GM12878 (cell line): ENCODE measurements around the gene C1QTNF1. TPM values are rescaled to one million over a fixed set of nuclear protein-coding genes. Genes with fewer than 3 reads are reported as not detected.

Experiments used
- ATAC-seq: fragments of 200-7000 bp; cut with Tn5 transposase; 3 replicates; pipeline ENCODE4 v1.9.1; 2020; ENCODE audit warnings: mild to moderate bottlenecking, moderate library complexity
- BruUV-seq: library from RNA; stranded (reverse); fragments of 400-500 nt; replicated peaks from 2 replicates; lab custom pipeline; 2021; lab: Mats Ljungman, UMichigan
- CTCF ChIA-PET: fragments of 300-600 bp; sonication (Branson Sonifier 250); formaldehyde crosslinking; extraction: SDS; loops from one replicate; lab custom pipeline; 2021; ENCODE audit warnings: inconsistent platforms; lab: Yijun Ruan, JAX
- POLR2A ChIA-PET: fragments of 350-600 bp; formaldehyde crosslinking; extraction: SDS; loops from one replicate; lab custom pipeline; 2021; ENCODE audit warnings: inconsistent platforms; lab: Charles Lee
- RAD21 ChIA-PET: fragments of 300-600 bp; sonication (Branson Sonifier 250); formaldehyde crosslinking; loops from one replicate; lab custom pipeline; 2023; ENCODE audit warnings: antibody characterized with exemption; ENCODE audit not compliant: unreplicated experiment; lab: Charles Lee
- SMC1A ChIA-PET: fragments of 300-600 bp; sonication (Branson Sonifier 250); formaldehyde crosslinking; loops from one replicate; lab custom pipeline; 2023; ENCODE audit not compliant: unreplicated experiment, uncharacterized antibody; lab: Charles Lee
- DNase-seq: peaks from one replicate; pipeline ENCODE4 v3.0.0-alpha.2; 2011; ENCODE audit warnings: low read depth, low spot score
- FAIRE-seq: peaks from 3 replicates; lab custom pipeline; 2011; peaks lifted over from hg19 to GRCh38; lab: Jason Lieb, UNC
- H2AFZ ChIP-seq: 2 replicates; pipeline ENCODE4 v1.6.0; 2011; ENCODE audit warnings: low read depth, low read length, control low read depth; ENCODE audit not compliant: control insufficient read depth
- H3K27ac ChIP-seq: 2 replicates; pipeline ENCODE4 v1.5.1; 2011; ENCODE audit warnings: control low read depth; ENCODE audit not compliant: control insufficient read depth, insufficient read depth
- H3K27me3 ChIP-seq, 2 experiments: replicated peaks in 1 of 2; 2 replicates each; pipeline versions ENCODE4 v1.6.0 to v1.6.1; 2011; ENCODE audit warnings: low read length in 1 of 2; ENCODE audit not compliant: control insufficient read depth in 2 of 2, insufficient read depth in 2 of 2
- H3K36me3 ChIP-seq, 2 experiments: 2 replicates each; pipeline ENCODE4 v1.5.1; 2011; ENCODE audit warnings: low read length in 1 of 2; ENCODE audit not compliant: control insufficient read depth in 2 of 2, insufficient read depth in 2 of 2
- H3K4me1 ChIP-seq: 2 replicates; pipeline ENCODE4 v1.6.1; 2011; ENCODE audit warnings: mild to moderate bottlenecking, low read length, moderate library complexity, mixed read lengths; ENCODE audit not compliant: control insufficient read depth, insufficient read depth
- H3K4me2 ChIP-seq: 2 replicates; pipeline ENCODE4 v1.6.0; 2011; ENCODE audit warnings: control low read depth; ENCODE audit not compliant: control insufficient read depth, insufficient read depth
- H3K4me3 ChIP-seq: fragments of 200-600 bp; sonication (generic); 2 replicates; pipeline ENCODE4 v1.5.1; 2016
- H3K79me2 ChIP-seq: 2 replicates; pipeline ENCODE4 v1.6.0; 2011; ENCODE audit warnings: low read length; ENCODE audit not compliant: control insufficient read depth, insufficient read depth
- H3K9ac ChIP-seq: 2 replicates; pipeline ENCODE4 v1.8.0; 2011; ENCODE audit warnings: low read length, control low read depth, mixed read lengths; ENCODE audit not compliant: control insufficient read depth, insufficient read depth
- H3K9me3 ChIP-seq: replicated peaks from 3 replicates; pipeline ENCODE4 v1.5.1; 2011; ENCODE audit warnings: mild to moderate bottlenecking, low read length; ENCODE audit not compliant: control insufficient read depth, insufficient read depth
- H4K20me1 ChIP-seq: 2 replicates; pipeline ENCODE4 v1.6.0; 2011; ENCODE audit not compliant: control insufficient read depth, insufficient read depth
- ASH2L ChIP-seq: fragments of 300-600, 200-600 bp; sonication (generic); IDR thresholded peaks from 2 replicates; pipeline ENCODE4 v1.6.1; 2017; ENCODE audit warnings: low read depth, mild to moderate bottlenecking, borderline replicate concordance
- MTA2 ChIP-seq: fragments of 450-650 bp; IDR thresholded peaks from 2 replicates; pipeline ENCODE4 v1.6.1; 2016; ENCODE audit warnings: low read depth, mild to moderate bottlenecking, moderate library complexity
- POLR2AphosphoS5 ChIP-seq: IDR thresholded peaks from 2 replicates; pipeline ENCODE4 v1.6.1; 2011; ENCODE audit warnings: mild to moderate bottlenecking, low read length, inconsistent platforms
- ZNF622 ChIP-seq: fragments of 450-650 bp; IDR thresholded peaks from 2 replicates; pipeline ENCODE4 v1.6.1; 2017; ENCODE audit warnings: mild to moderate bottlenecking, inconsistent platforms
- WGBS: methylation state at CpG from one replicate; pipeline ENCODE4 v1.1.6; 2016; ENCODE audit warnings: low lambda C conversion rate; ENCODE audit not compliant: insufficient replicate concordance, insufficient coverage; ENCODE audit errors: missing lambda C conversion rate; 5-methylcytosine and 5-hydroxymethylcytosine counted together
- in situ Hi-C: fragments of 300-500 bp; cut with MboI; formaldehyde crosslinking; loops from 9 replicates; pipeline ENCODE4 v1.14.3; 2018; ENCODE audit warnings: mixed read lengths
- intact Hi-C: fragments of 100-400 bp; cut with micrococcal nuclease; formaldehyde crosslinking; loops from one replicate; pipeline ENCODE4 v1.14.2; 2022; ENCODE audit not compliant: unreplicated experiment
- polyA plus RNA-seq, 11 experiments: library from polyadenylated mRNA; depleted of rRNA in 4 of 11; unstranded in 6 of 11; stranded (reverse) in 5 of 11; fragments of >200 nt; fragmentation: Nextera tagmentation in 4 of 11; fragmentation: Illumina TruSeq in 1 of 11; extraction: Ambion mirVana in 4 of 11; extraction: Trizol in 1 of 11; gene quantifications; 1 replicate in 1 of 11; 2 replicates in 10 of 11; pipeline versions ENCODE4 v1.2.1 to v1.2.3, GENCODE V29; 2011 to 2016; ENCODE audit warnings: inconsistent platforms in 2 of 11, missing spikeins in 2 of 11, low read depth in 1 of 11
- total RNA-seq, 4 experiments: library from RNA; depleted of rRNA in 3 of 4; stranded (reverse); fragments of >200 nt in 3 of 4; fragmentation: Illumina TruSeq in 1 of 4; extraction: Trizol in 1 of 4; gene quantifications; 2 replicates each; pipeline versions ENCODE4 v1.2.1 to v1.2.3, GENCODE V29; 2013 to 2021
- TF ChIP-seq, protein P1 (sequence below): fragments of 450-650 bp; IDR thresholded peaks from 2 replicates; pipeline ENCODE4 v1.6.1; 2017; ENCODE audit warnings: mild to moderate bottlenecking, moderate library complexity

C1QTNF1 gene
- total and polyA plus RNA-seq, 10 of the 15 experiments (the other 5 are each of a cell fraction or from before 2014, with no cell fraction given) = 0.05 to 1.1 (median 0.15) TPM; not detected in 4

DNA sequence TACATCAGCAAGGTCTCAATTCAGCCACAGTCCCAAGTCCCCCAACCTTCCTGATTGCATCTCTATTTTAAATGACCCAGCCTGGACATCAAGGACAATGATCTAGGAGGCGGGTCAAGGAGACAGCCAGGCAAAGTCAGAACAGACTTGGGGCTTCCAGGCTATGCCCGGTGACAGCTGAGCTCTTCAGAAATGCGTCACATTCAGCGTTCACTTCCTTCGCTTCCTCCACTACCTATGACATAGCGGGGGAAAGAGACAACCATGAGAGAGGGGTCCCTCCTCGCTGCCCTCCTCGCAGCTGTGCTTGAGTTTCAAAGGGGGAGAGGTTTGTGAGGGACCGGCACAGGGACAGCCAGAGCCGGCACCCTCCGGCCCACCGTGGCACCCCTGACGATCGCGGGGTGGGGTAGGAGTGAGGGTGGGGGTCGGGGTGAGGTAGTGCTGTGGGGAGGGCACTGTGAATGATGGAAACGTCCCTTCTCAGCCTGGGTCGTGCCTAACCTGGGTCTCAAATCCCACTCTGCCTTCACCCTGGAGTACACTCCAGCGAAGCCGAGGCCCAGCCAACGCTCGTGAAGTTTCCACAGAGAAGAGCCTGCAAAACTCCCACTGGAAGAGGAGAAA, 31.9 kb upstream of the C1QTNF1 start (continued):
- TF ChIP-seq, protein P1, sequence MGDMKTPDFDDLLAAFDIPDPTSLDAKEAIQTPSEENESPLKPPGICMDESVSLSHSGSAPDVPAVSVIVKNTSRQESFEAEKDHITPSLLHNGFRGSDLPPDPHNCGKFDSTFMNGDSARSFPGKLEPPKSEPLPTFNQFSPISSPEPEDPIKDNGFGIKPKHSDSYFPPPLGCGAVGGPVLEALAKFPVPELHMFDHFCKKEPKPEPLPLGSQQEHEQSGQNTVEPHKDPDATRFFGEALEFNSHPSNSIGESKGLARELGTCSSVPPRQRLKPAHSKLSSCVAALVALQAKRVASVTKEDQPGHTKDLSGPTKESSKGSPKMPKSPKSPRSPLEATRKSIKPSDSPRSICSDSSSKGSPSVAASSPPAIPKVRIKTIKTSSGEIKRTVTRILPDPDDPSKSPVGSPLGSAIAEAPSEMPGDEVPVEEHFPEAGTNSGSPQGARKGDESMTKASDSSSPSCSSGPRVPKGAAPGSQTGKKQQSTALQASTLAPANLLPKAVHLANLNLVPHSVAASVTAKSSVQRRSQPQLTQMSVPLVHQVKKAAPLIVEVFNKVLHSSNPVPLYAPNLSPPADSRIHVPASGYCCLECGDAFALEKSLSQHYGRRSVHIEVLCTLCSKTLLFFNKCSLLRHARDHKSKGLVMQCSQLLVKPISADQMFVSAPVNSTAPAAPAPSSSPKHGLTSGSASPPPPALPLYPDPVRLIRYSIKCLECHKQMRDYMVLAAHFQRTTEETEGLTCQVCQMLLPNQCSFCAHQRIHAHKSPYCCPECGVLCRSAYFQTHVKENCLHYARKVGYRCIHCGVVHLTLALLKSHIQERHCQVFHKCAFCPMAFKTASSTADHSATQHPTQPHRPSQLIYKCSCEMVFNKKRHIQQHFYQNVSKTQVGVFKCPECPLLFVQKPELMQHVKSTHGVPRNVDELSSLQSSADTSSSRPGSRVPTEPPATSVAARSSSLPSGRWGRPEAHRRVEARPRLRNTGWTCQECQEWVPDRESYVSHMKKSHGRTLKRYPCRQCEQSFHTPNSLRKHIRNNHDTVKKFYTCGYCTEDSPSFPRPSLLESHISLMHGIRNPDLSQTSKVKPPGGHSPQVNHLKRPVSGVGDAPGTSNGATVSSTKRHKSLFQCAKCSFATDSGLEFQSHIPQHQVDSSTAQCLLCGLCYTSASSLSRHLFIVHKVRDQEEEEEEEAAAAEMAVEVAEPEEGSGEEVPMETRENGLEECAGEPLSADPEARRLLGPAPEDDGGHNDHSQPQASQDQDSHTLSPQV = no peak
- TF ChIP-seq MTA2 (no peak), ZNF622 (no peak)

- intact Hi-C loops = no loop called here
Measured at GRCh38 chr17:78992542-78993212, 31.3 kb upstream of the C1QTNF1 start.

More at GRCh38 chr17:78992542-78993212, 31.3 kb upstream of the C1QTNF1 start:
- Histone ChIP-seq H3K4me1 (no peaks in the 10 kb centered on the region), H4K20me1 (peaks cover 5% of the 10 kb centered on the region; the same call in 1 of the 2 replicates), H2AFZ (no peak overlapping the region), H3K9ac (no peak overlapping the region), H3K4me2 (no peak overlapping the region), H3K27me3 (no peaks in the 10 kb centered on the region), H3K79me2 (no peaks in the 10 kb centered on the region), H3K4me3 (no peak overlapping the region), H3K9me3 (no peaks in the 10 kb centered on the region; the same call in 2 of the 3 replicates), H3K36me3 (peaks cover 11 to 23% of the 10 kb centered on the region in 2 experiments), H3K27ac (no peak overlapping the region)
- ChIA-PET CTCF (no interaction called here), SMC1A (no interaction called here), RAD21 (no interaction called here), POLR2A (no interaction called here)
- WGBS = 86% methylated on average over 12 of the region's 12 CpGs
- ATAC-seq (no peak), DNase-seq (no peak), FAIRE-seq (no peak)
- no TSS peak for BruUV-seq
- TF ChIP-seq ASH2L (no peak), POLR2AphosphoS5 (0 out of 2 replicates have a peak, but pooled peaks have one; percentile 21)
- in situ Hi-C loops = no loop called here
